ENCODE data around the gene CDC42BPG.
A peak's percentile ranks its signal among the peaks of the same experiment; 100 is the strongest.

Gene CDC42BPG

GRCh38 chr11:64791781-64792291 lies 52.6 kb downstream of the CDC42BPG start:
- no peak overlapping the region for H3K27ac ChIP-seq (ENCODE audit: low read length)
- no peak overlapping the region for H3K4me3 ChIP-seq (ENCODE audit: low read length in 2 of 2)
- H3K9me3 ChIP-seq (ENCODE audit: control insufficient read depth in 2 of 2, low read length in 2 of 2), result no peaks in the 10 kb centered on the region
- H3K9ac ChIP-seq (ENCODE audit: low read length in 2 of 2), result no peak overlapping the region
- H3K27me3 ChIP-seq (ENCODE audit: control insufficient read depth in 1 of 2, insufficient read depth in 2 of 2, low read length in 2 of 2), result no peaks in the 10 kb centered on the region
- H3K4me1 ChIP-seq (ENCODE audit: control insufficient read depth, insufficient read depth, low read length), result peaks cover 3% of the 10 kb centered on the region
- peaks cover 7 to 18% of the 10 kb centered on the region in 2 donors for H3K36me3 ChIP-seq (ENCODE audit: control insufficient read depth in 2 of 2, insufficient read depth in 2 of 2, low read length in 2 of 2)

GRCh38 chr11:64790205-64791095 lies 54.0 kb downstream of the CDC42BPG start:
- H3K27ac ChIP-seq (ENCODE audit: low read length), result no peak overlapping the region
- no peaks in the 10 kb centered on the region for H3K9me3 ChIP-seq (ENCODE audit: control insufficient read depth in 2 of 2, low read length in 2 of 2)
- H3K4me3 ChIP-seq (ENCODE audit: low read length in 2 of 2), result no peak overlapping the region
- no peaks in the 10 kb centered on the region for H3K27me3 ChIP-seq (ENCODE audit: control insufficient read depth in 1 of 2, insufficient read depth in 2 of 2, low read length in 2 of 2)
- peaks cover 3% of the 10 kb centered on the region for H3K4me1 ChIP-seq (ENCODE audit: control insufficient read depth, insufficient read depth, low read length)
- peaks cover 0 to 10% of the 10 kb centered on the region in 2 donors for H3K36me3 ChIP-seq (ENCODE audit: control insufficient read depth in 2 of 2, insufficient read depth in 2 of 2, low read length in 2 of 2)
- H3K9ac ChIP-seq (ENCODE audit: low read length in 2 of 2), result no peak overlapping the region

GRCh38 chr11:64789331-64790204 lies 54.9 kb downstream of the CDC42BPG start:
- no peak overlapping the region for H3K4me3 ChIP-seq (ENCODE audit: low read length in 2 of 2)
- no peak overlapping the region for H3K9ac ChIP-seq (ENCODE audit: low read length in 2 of 2)
- H3K27me3 ChIP-seq (ENCODE audit: control insufficient read depth in 1 of 2, insufficient read depth in 2 of 2, low read length in 2 of 2), result no peaks in the 10 kb centered on the region
- H3K4me1 ChIP-seq (ENCODE audit: control insufficient read depth, insufficient read depth, low read length), result peaks cover 3% of the 10 kb centered on the region
- H3K27ac ChIP-seq (ENCODE audit: low read length), result no peak overlapping the region
- H3K36me3 ChIP-seq (ENCODE audit: control insufficient read depth in 2 of 2, insufficient read depth in 2 of 2, low read length in 2 of 2), result peaks cover 0 to 10% of the 10 kb centered on the region in 2 donors
- no peaks in the 10 kb centered on the region for H3K9me3 ChIP-seq (ENCODE audit: control insufficient read depth in 2 of 2, low read length in 2 of 2)

GRCh38 chr11:64788321-64789215 lies 55.9 kb downstream of the CDC42BPG start:
- Histone ChIP-seq H3K36me3 (ENCODE audit: control insufficient read depth in 2 of 2, insufficient read depth in 2 of 2, low read length in 2 of 2) (peaks cover 0 to 10% of the 10 kb centered on the region in 2 donors), H3K27me3 (ENCODE audit: control insufficient read depth in 1 of 2, insufficient read depth in 2 of 2, low read length in 2 of 2) (no peaks in the 10 kb centered on the region), H3K4me1 (ENCODE audit: control insufficient read depth, insufficient read depth, low read length) (peaks cover 3% of the 10 kb centered on the region), H3K9me3 (ENCODE audit: control insufficient read depth in 2 of 2, low read length in 2 of 2) (no peaks in the 10 kb centered on the region), H3K4me3 (ENCODE audit: low read length in 2 of 2) (no peak overlapping the region), H3K9ac (ENCODE audit: low read length in 2 of 2) (no peak overlapping the region), H3K27ac (ENCODE audit: low read length) (no peak overlapping the region)

GRCh38 chr11:64787526-64788320 lies 56.7 kb downstream of the CDC42BPG start:
- H3K27me3 ChIP-seq (ENCODE audit: control insufficient read depth in 1 of 2, insufficient read depth in 2 of 2, low read length in 2 of 2), result no peaks in the 10 kb centered on the region
- no peak overlapping the region for H3K4me3 ChIP-seq (ENCODE audit: low read length in 2 of 2)
- H3K4me1 ChIP-seq (ENCODE audit: control insufficient read depth, insufficient read depth, low read length), result peaks cover 3% of the 10 kb centered on the region
- H3K9me3 ChIP-seq (ENCODE audit: control insufficient read depth in 2 of 2, low read length in 2 of 2), result no peaks in the 10 kb centered on the region
- H3K9ac ChIP-seq (ENCODE audit: low read length in 2 of 2), result peak overlapping the region in 1 of 2 donors; percentile 21
- H3K36me3 ChIP-seq (ENCODE audit: control insufficient read depth in 2 of 2, insufficient read depth in 2 of 2, low read length in 2 of 2), result peaks cover 0 to 10% of the 10 kb centered on the region in 2 donors
- no peak overlapping the region for H3K27ac ChIP-seq (ENCODE audit: low read length)

GRCh38 chr11:64786308-64786707 lies 58.1 kb downstream of the CDC42BPG start:
- no peaks in the 10 kb centered on the region for H3K27me3 ChIP-seq (ENCODE audit: control insufficient read depth in 1 of 2, insufficient read depth in 2 of 2, low read length in 2 of 2)
- H3K9ac ChIP-seq (ENCODE audit: low read length in 2 of 2), result no peak overlapping the region
- H3K36me3 ChIP-seq (ENCODE audit: control insufficient read depth in 2 of 2, insufficient read depth in 2 of 2, low read length in 2 of 2), result peaks cover 0 to 9% of the 10 kb centered on the region in 2 donors
- H3K4me1 ChIP-seq (ENCODE audit: control insufficient read depth, insufficient read depth, low read length), result peaks cover 3% of the 10 kb centered on the region
- no peak overlapping the region for H3K4me3 ChIP-seq (ENCODE audit: low read length in 2 of 2)
- H3K27ac ChIP-seq (ENCODE audit: low read length), result no peak overlapping the region
- H3K9me3 ChIP-seq (ENCODE audit: control insufficient read depth in 2 of 2, low read length in 2 of 2), result no peaks in the 10 kb centered on the region

- Histone ChIP-seq H3K9me3 (ENCODE audit: control insufficient read depth in 2 of 2, low read length in 2 of 2) (no peaks in the 10 kb centered on the region), H3K4me1 (ENCODE audit: control insufficient read depth, insufficient read depth, low read length) (peaks cover 3% of the 10 kb centered on the region), H3K27ac (ENCODE audit: low read length) (no peak overlapping the region), H3K36me3 (ENCODE audit: control insufficient read depth in 2 of 2, insufficient read depth in 2 of 2, low read length in 2 of 2) (peaks cover 0 to 5% of the 10 kb centered on the region in 2 donors), H3K27me3 (ENCODE audit: control insufficient read depth in 1 of 2, insufficient read depth in 2 of 2, low read length in 2 of 2) (no peaks in the 10 kb centered on the region), H3K9ac (ENCODE audit: low read length in 2 of 2) (no peak overlapping the region), H3K4me3 (ENCODE audit: low read length in 2 of 2) (no peak overlapping the region)
These were observed 59.5 kb downstream of the CDC42BPG start for GRCh38 chr11:64784813-64785581.

- Histone ChIP-seq H3K9ac (ENCODE audit: low read length in 2 of 2) (peak within 1 kb of the TSS; percentile 86 to 89), H3K4me3 (ENCODE audit: low read length in 2 of 2) (peak within 1 kb of the TSS; percentile 95 to 98), H3K27me3 (ENCODE audit: control insufficient read depth in 1 of 2, insufficient read depth in 2 of 2, low read length in 2 of 2) (no peaks in the 10 kb centered on the region), H3K4me1 (ENCODE audit: control insufficient read depth, insufficient read depth, low read length) (peaks cover 18% of the 10 kb centered on the region), H3K27ac (ENCODE audit: low read length) (peak within 1 kb of the TSS; percentile 93), H3K9me3 (ENCODE audit: control insufficient read depth in 2 of 2, low read length in 2 of 2) (no peaks in the 10 kb centered on the region), H3K36me3 (ENCODE audit: control insufficient read depth in 2 of 2, insufficient read depth in 2 of 2, low read length in 2 of 2) (peaks cover 17 to 30% of the 10 kb centered on the region in 2 donors)
These were observed 65.8 kb downstream of the CDC42BPG start, which contains the start of gene SF1 for GRCh38 chr11:64778473-64779298. TSS of gene SF1 (minus strand) at chr11:64778542. CDS start at chr11:64778392, 150 bp downstream.

All from stomach smooth muscle (tissue), 2 donors.